Fibroblast of mammary gland (primary cell): ENCODE measurements around the gene ITGAL.
A peak's percentile ranks its signal among the peaks of the same experiment; 100 is the strongest.

Experiments used
- DNase-seq: peaks from one replicate; pipeline ENCODE4 v3.0.0-alpha.2; 2010; ENCODE audit warnings: low read depth
- H3K4me3 ChIP-seq: 2 replicates; pipeline ENCODE4 v1.5.1; 2011; ENCODE audit warnings: low read depth, mild to moderate bottlenecking, low read length, moderate library complexity; ENCODE audit not compliant: control insufficient read depth
- TF ChIP-seq, protein P1 (sequence below): conservative IDR thresholded peaks from 2 replicates; pipeline ENCODE4 v1.5.1; 2011; ENCODE audit warnings: low read depth, low read length, inconsistent platforms; ENCODE audit not compliant: control insufficient read depth, insufficient read depth

Gene ITGAL

DNA sequence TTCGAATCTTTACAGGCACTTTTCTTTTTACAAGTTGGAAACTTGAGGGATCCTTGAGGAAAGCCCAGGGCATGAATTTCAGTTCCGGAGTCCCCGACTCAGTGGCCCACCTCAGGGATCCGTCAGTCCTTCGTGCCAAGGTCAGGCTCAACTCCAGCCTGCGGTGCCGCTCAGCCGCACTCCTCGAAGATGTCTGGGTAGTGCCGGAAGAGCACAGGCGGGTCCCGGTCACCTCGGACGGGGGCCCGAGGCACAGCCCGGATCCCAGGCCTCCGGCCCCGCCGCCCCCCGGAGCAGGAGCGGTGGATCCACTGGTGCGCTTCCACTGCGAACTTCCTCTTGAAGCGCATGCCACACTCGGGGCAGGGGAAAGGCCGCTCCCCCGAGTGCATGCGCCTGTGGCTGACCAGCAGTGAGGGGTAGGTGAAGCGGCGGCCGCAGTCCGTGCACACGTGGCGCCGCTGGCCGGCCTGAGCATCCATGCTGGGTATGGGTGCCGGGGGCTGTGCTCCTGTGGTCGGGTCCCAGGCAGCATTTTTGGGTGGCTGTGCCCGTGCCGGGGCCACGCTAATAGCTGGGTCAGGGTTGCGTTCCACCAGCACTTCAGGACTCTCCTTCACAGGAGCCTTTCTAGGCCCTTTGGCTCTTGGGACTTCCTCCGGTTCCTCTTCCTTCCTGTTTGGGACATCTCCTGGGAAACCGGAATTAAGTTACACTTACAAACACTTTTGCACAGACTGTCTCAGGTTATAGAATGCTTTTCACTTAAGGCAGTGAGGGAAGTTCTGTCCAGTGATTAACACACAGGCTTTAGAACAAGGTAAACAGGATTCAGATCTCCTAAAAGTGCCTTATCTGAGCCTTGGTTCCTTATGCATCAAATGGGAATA, 97.4 kb downstream of the ITGAL start:
- TF ChIP-seq, protein P1, sequence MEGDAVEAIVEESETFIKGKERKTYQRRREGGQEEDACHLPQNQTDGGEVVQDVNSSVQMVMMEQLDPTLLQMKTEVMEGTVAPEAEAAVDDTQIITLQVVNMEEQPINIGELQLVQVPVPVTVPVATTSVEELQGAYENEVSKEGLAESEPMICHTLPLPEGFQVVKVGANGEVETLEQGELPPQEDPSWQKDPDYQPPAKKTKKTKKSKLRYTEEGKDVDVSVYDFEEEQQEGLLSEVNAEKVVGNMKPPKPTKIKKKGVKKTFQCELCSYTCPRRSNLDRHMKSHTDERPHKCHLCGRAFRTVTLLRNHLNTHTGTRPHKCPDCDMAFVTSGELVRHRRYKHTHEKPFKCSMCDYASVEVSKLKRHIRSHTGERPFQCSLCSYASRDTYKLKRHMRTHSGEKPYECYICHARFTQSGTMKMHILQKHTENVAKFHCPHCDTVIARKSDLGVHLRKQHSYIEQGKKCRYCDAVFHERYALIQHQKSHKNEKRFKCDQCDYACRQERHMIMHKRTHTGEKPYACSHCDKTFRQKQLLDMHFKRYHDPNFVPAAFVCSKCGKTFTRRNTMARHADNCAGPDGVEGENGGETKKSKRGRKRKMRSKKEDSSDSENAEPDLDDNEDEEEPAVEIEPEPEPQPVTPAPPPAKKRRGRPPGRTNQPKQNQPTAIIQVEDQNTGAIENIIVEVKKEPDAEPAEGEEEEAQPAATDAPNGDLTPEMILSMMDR, result no peak
- H3K4me3 ChIP-seq, result no peak overlapping the region
- no peak for DNase-seq

DNA sequence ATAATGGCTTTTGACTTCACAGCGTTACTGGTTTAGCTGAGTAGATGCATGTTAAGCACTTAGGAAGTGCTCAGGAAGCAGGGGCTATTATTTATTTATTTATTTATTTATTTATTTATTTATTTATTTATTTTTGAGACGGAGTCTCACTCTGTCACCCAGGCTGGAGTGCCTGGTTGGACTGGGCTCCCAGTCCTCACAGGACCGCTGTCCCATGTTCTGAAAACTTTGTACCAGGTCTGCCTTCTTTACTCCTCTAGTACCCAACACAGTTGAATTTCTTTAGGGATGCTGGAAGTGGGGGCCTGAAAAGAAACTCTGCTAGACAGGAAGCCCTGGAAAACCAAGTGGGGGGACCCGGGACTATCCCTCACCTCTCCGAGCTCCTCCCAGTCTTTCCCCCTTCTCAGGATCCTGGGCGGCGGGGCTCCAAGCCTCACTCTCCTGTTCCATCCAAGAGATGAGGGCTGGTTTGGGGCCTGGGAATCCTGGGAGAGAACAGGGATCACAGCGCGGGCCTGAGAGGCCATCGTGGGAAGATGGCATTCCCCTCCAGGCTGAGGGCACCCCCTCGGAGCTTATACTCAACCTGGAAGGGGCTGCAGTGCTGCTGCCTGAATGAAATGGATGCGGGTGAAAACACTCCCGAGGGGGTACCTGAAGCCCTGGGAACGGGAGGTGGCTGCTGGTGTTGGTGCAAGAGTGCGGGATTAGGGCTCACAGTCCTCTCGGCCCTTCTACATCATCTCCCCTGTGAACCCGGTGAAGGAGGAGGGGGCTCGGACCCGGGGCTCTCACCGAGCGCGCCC, 98.3 kb downstream of the ITGAL start:
- H3K4me3 ChIP-seq, result peak overlapping the region; percentile 60
- DNase-seq, result peak; percentile 28
- TF ChIP-seq, protein P1, result no peak

DNA sequence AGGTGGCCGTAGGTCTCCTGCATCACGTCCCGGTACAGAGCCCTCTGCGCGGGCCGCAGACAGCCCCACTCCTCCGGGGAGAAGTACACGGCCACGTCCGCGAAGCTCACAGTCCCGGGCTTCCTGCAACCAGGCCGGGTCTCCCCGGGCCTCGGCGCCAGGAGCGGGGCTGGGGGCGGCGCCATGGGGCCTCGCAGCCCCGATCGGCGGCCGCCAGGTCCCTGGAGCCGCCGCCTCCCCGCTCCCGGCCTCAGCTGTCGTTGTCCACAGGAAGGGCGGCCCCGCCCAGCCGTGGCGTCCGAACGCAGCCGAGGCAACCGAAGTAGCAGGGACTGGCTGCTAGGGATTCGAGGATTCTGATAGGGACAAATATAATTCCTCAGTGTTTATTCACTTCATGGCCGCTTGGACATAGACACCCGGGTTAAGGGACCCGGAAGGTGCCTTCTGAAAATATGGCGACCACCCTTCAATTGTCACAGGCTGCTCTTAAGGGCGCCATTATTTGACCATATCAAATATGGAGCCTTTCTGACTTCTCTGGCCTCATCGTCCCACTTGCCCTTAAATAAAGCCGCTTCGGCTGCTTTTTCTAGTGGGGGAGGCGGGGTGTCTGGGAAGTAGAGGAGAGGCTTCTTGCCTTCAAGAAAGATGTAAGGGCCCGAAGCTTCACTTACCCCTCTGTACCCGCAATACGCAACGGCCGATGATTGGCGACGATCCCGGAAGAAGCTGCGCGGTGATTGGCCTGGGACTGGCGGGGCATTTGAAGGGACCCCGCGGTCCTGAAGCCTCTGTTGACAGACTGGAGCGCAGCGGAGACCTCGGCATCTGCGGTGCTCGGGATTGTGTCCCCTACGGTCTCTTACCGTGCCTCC, 99.1 kb downstream of the ITGAL start, which contains the start of gene ZNF688:
Gene ZNF688, minus strand, starts transcription at position 270 of the 878 bp plus-strand sequence. Its CDS starts 85 bp downstream, at position 185.
- H3K4me3 ChIP-seq, result peak within 1 kb of the TSS; percentile 60
- DNase-seq, result peak; percentile 95
- TF ChIP-seq, protein P1, result no peak
